GM13977 (cell line): ENCODE results near the gene RAMP1.

Experiments used
- DNase-seq: peaks from one replicate; pipeline ENCODE4 v3.0.0; 2012; ENCODE audit warnings: low spot score
- CTCF ChIP-seq: IDR thresholded peaks from 2 replicates; pipeline ENCODE4 v1.5.1; 2012; ENCODE audit warnings: mild to moderate bottlenecking, control low read depth; ENCODE audit not compliant: insufficient read depth; ENCODE audit errors: extremely low read depth, missing control alignments
- in situ Hi-C: fragments of 300-500 bp; cut with MboI; formaldehyde crosslinking; loops from one replicate; pipeline ENCODE4 v1.12.0; 2022; ENCODE audit warnings: low sequenced_read_pairs, low pct_unique_long_range_greater_than_20kb, mixed read lengths, inconsistent platforms; ENCODE audit not compliant: unreplicated experiment

RAMP1 gene

GRCh38 chr2:237854295-237854694 is 5.1 kb upstream of the RAMP1 start:
- in situ Hi-C loops: no loop called here
- TF ChIP-seq CTCF: no peak
- DNase-seq: no peak

- DNase-seq: peak; percentile 4
- in situ Hi-C loops: no loop called here
- TF ChIP-seq CTCF: no peak
Measured at GRCh38 chr2:237857791-237858190, 1.6 kb upstream of the RAMP1 start.

GRCh38 chr2:237858294-237859081 is 935 bp upstream of the RAMP1 start:
- peak; percentile 76 for TF ChIP-seq CTCF
- in situ Hi-C loops: no loop called here
- peak; percentile 85 for DNase-seq

- DNase-seq: peak; percentile 34
- in situ Hi-C loops: no loop called here
- no peak for TF ChIP-seq CTCF
Measured at GRCh38 chr2:237859082-237859433, 365 bp upstream of the RAMP1 start.

GRCh38 chr2:237860273-237860935 is 981 bp downstream of the RAMP1 start:
- in situ Hi-C loops: no loop called here
- peak; percentile 20 for DNase-seq
- TF ChIP-seq CTCF: no peak

GRCh38 chr2:237861875-237862527 is 2.6 kb downstream of the RAMP1 start:
- in situ Hi-C loops: no loop called here
- DNase-seq: no peak
- no peak for TF ChIP-seq CTCF
